WERI-Rb-1 (cell line): ENCODE measurements around the gene SFT2D2.

Source experiments
- DNase-seq: peaks from one replicate; pipeline ENCODE4 v3.0.0-alpha.2; 2020
- H3K27ac ChIP-seq: fragments of 250-450 bp; sonication (Bioruptor Pico); 2 replicates; pipeline ENCODE4 v1.5.1; 2020; ENCODE audit warnings: mild to moderate bottlenecking, moderate library complexity
- H3K27me3 ChIP-seq: fragments of 250-450 bp; sonication (Bioruptor Pico); 2 replicates; pipeline ENCODE4 v1.5.1; 2021; ENCODE audit warnings: mild to moderate bottlenecking, low read depth, moderate library complexity; ENCODE audit not compliant: insufficient read depth, severe bottlenecking
- H3K36me3 ChIP-seq: fragments of 250-450 bp; sonication (Bioruptor Pico); 2 replicates; pipeline ENCODE4 v1.5.1; 2020; ENCODE audit warnings: mild to moderate bottlenecking, moderate library complexity
- H3K4me3 ChIP-seq: 2 replicates; pipeline ENCODE4 v1.5.1; 2011; ENCODE audit warnings: low read depth, mild to moderate bottlenecking, control low read depth, low read length
- H3K9me3 ChIP-seq: fragments of 250-450 bp; sonication (Bioruptor Pico); 2 replicates; pipeline ENCODE4 v1.5.1; 2021; ENCODE audit warnings: mild to moderate bottlenecking, moderate library complexity; ENCODE audit not compliant: severe bottlenecking
- CTCF ChIP-seq: IDR thresholded peaks from 2 replicates; pipeline ENCODE4 v1.5.1; 2011; ENCODE audit warnings: low read depth, mild to moderate bottlenecking, control low read depth, inconsistent platforms, low read length

Gene SFT2D2

GRCh38 chr1:168287237-168287664 is 61.4 kb downstream of the SFT2D2 start:
- Histone ChIP-seq H3K36me3 (no peaks in the 10 kb centered on the region), H3K27ac (no peak overlapping the region), H3K4me3 (no peak overlapping the region), H3K27me3 (no peaks in the 10 kb centered on the region), H3K9me3 (no peaks in the 10 kb centered on the region)
- TF ChIP-seq CTCF: no peak
- no peak for DNase-seq

GRCh38 chr1:168288311-168289052 is 62.7 kb downstream of the SFT2D2 start:
- Histone ChIP-seq H3K4me3 (no peak overlapping the region), H3K27me3 (no peaks in the 10 kb centered on the region), H3K36me3 (no peaks in the 10 kb centered on the region), H3K27ac (no peak overlapping the region), H3K9me3 (no peaks in the 10 kb centered on the region)
- no peak for TF ChIP-seq CTCF
- DNase-seq: no peak

- Histone ChIP-seq H3K27ac (no peak overlapping the region), H3K36me3 (no peaks in the 10 kb centered on the region), H3K27me3 (no peaks in the 10 kb centered on the region), H3K4me3 (no peak overlapping the region), H3K9me3 (no peaks in the 10 kb centered on the region)
- DNase-seq: no peak
- TF ChIP-seq CTCF: no peak
Observed at GRCh38 chr1:168291222-168291837, 65.5 kb downstream of the SFT2D2 start.

- no peak for TF ChIP-seq CTCF
- no peak overlapping the region for H3K27ac ChIP-seq
- no peaks in the 10 kb centered on the region for H3K9me3 ChIP-seq
- DNase-seq: no peak
- H3K36me3 ChIP-seq: no peaks in the 10 kb centered on the region
- no peaks in the 10 kb centered on the region for H3K27me3 ChIP-seq
- no peak overlapping the region for H3K4me3 ChIP-seq
Observed at GRCh38 chr1:168293356-168293755, 67.6 kb downstream of the SFT2D2 start.

- Histone ChIP-seq H3K4me3 (no peak overlapping the region), H3K9me3 (no peaks in the 10 kb centered on the region), H3K27ac (no peak overlapping the region), H3K36me3 (no peaks in the 10 kb centered on the region), H3K27me3 (no peaks in the 10 kb centered on the region)
- no peak for TF ChIP-seq CTCF
- no peak for DNase-seq
Observed at GRCh38 chr1:168295411-168296114, 69.8 kb downstream of the SFT2D2 start.
